ENCODE measurements around the gene FBP2.
"Not testable (repeated sequence)": the region's sequence is repeated elsewhere in the genome, so short reads cannot be mapped to it uniquely, and the experiment has no call there.

The FBP2 gene

DNA sequence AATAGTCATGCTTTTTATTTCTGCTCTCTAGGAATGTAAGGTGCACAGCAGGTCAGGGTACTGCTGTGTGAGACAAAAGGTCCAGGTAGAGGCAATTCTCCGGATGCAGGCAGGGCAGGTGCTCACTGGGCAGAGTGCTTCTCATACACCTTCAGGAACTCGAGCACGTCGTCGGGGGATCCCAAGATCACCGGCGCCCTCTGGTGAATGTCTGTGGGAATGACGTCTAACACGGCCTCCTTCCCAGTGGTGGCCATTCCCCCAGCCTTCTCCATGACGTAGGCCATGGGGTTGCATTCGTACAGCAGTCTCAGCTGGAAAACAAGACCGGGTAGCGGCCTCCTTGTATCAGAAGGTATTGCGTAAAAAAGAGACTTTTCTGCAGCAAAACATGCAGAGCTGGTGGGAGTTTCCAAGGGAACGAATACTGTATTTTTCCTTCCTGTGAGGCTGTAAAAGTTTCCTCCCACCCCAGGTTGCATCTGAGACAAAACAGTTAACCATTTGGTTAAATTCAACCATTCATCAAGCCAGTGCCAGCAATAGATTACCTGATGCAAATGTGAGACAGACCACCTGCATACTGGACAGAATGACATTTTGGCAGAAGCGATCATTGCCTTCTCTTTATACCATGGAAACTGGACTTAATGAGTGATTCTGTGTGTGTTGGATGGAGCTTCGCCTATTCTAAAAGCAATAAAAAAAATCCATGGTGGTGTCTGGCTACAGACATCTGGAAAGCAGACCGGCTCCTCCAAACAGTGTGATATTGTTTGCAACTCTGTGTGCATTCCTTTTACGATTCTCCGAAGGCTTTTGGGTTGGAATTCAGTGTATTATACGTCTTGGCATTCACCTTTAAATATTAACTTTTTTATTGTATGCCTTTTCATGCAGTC, 9.9 kb upstream of the FBP2 start:
- DNase-seq = no peak

- no peak for DNase-seq
These were observed 9.0 kb upstream of the FBP2 start for GRCh38 chr9:94602666-94603065.

DNA sequence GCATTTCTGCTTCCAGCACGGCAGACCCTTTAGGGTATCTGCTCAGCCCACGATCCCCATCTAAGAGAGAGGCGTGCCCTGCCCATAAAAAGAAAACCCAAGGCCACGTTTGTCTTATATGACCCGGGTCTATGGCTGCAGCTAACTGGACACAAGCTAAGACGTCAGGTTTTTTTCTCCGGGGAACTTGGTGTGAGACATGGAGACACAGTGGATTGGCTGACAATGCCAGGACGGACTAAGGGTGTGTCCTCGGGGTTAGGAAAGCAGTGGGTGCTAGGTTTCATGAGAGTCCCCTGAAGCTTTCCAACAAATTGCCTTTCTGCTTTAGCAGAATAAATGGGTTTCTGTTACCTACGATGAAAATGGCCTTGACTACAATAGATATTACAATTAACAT, 7.1 kb upstream of the FBP2 start:
- no peak for DNase-seq

DNA sequence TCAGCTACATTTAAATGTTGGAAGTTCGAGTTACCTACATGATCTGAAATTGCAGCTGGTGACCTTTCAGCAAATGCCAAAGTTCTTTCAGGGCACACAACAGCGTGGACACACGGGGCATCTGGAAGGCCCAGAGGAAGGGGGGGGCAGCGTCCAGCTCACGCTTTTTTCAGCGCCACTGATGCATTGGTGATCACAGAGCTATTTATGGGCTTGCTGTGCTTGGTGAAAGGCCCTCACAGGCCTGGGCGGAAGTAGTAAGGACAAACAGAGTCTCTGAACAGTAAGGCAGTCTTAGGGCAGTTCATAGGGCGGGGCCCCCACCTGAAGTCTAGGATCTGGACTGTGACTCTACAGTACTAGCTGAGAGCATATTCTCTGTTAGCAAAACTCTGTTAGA, 6.6 kb upstream of the FBP2 start:
- DNase-seq = no peak

GRCh38 chr9:94599102-94599501, 5.5 kb upstream of the FBP2 start:
- DNase-seq = no peak

DNA sequence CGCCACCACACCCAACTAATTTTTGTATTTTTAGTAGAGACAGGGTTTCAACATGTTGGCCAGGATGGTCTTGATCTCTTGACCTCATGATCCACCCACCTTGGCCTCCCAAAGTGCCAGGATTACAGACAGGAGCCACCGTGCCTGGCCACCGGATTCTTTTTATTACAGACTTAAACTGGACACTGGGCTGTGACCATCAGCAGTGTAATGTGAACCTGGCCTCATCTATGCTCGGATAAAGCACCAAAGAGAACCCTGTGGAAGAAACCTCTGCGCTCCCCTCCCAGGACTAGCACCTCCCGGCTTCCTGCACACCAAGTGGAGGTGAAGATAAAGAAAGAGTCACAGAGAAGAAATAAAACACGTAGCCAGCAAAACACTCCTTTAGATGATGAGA, 941 bp downstream of the FBP2 start:
- DNase-seq = not testable (repeated sequence)

GRCh38 chr9:94591876-94592275, 1.7 kb downstream of the FBP2 start:
- DNase-seq = no peak

GRCh38 chr9:94591046-94591545, 2.5 kb downstream of the FBP2 start:
- DNase-seq = not testable (repeated sequence)

GRCh38 chr9:94588681-94589080, 4.9 kb downstream of the FBP2 start:
- no peak for DNase-seq

- no peak for DNase-seq
These were observed 6.8 kb downstream of the FBP2 start for GRCh38 chr9:94586814-94587213.

GRCh38 chr9:94586316-94586715, 7.3 kb downstream of the FBP2 start:
- DNase-seq = no peak

GRCh38 chr9:94584555-94584954, 9.1 kb downstream of the FBP2 start:
- no peak for DNase-seq

DNA sequence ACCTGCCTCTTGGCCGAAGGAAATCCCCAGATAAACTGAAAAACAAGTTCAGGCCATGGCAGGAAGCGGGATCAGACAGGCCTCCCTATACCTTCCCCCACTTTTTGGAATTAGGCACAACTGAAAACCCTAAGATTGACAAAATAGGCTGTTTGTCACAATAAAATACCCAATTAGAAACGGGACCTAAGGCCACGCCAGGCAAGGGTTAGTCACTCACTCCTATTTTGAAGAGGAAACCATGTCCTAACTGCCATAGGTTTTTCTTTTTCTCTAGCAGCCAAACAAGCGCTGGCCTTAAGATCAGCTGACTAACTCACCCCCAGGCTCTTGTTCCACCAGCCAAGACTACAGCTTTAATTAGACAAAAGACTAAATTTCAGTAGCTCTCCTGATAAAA, 11.9 kb downstream of the FBP2 start:
- no peak for DNase-seq

GRCh38 chr9:94577571-94577970, 16.1 kb downstream of the FBP2 start:
- no peak for DNase-seq

DNA sequence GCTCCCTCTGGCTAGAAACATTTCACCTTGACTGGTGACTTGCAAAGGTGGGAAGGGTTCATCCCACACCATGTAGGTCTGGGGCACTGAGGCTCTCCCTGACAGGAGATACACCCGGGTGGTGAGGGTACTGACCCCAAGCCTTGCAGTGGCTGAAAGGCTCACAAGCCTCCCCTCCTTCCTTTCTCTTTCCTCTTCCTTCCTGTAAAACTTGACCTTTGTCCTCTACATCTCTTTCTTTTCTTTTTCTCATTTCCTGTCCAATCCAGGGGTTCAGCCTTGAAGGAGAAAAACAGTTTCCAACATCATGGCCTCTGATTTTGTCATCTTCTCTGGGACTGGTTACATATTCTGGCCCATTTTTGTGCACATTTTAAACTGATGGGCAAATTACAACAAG, 16.6 kb downstream of the FBP2 start:
- DNase-seq = no peak

GRCh38 chr9:94576131-94576530, 17.5 kb downstream of the FBP2 start:
- DNase-seq = no peak

- no peak for DNase-seq
These were observed 24.5 kb downstream of the FBP2 start for GRCh38 chr9:94568972-94569712.

DNA sequence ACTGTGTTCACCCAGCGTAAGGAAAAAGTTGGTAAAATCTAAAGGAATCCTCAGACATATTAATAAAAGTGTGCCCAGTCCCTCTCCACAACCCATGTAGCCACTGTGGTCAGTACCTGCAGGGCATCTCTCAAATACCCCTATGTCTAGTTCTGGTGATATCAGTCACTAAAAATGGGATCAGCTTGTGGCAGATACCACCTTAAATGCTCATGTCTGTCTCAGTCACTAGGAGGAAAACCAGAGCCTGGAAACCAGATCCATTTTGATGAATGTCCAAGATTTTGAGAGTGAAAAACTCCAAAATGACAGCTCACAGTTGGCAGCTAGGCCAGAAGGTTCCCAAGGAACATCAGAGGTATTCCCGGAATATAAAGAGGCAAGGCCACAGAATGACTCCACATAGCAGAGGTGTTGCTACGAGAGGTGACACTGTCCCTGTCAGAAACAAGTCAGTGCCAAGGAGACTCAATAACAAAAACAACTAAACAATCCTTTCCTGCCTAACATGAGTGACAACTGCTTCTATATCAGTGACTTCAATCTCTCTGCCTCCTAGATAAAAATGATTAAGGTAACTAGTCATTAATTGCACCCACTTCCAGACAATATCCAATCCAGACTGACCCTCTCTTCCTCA, 25.3 kb downstream of the FBP2 start:
- DNase-seq = no peak

- no peak for DNase-seq
These were observed 26.4 kb downstream of the FBP2 start for GRCh38 chr9:94567271-94567670.

DNA sequence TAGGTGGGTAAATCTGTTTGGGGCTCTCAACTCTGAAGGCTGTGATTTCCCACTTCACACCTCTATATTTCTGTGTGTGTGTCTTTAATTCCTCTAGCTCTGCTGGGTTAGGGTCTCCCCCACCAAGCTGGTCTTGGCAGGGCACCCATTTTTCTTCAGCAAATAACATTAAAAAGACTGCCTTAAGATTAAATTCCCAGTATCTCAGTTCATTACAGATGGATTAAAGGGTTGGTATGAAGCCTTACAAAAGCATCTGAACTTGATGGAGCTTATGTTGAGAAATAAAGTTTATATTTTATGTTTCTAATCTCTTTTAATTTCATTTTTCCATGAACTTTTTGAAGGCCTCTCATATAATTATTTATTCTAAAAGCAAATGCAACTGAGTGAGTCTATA, 27.1 kb downstream of the FBP2 start:
- DNase-seq = no peak

- DNase-seq = not testable (repeated sequence)
These were observed 29.3 kb downstream of the FBP2 start for GRCh38 chr9:94564279-94564678.

- DNase-seq = no peak
These were observed 30.1 kb downstream of the FBP2 start for GRCh38 chr9:94563548-94563947.

- DNase-seq = no peak
These were observed 33.4 kb downstream of the FBP2 start for GRCh38 chr9:94560237-94560636.

DNA sequence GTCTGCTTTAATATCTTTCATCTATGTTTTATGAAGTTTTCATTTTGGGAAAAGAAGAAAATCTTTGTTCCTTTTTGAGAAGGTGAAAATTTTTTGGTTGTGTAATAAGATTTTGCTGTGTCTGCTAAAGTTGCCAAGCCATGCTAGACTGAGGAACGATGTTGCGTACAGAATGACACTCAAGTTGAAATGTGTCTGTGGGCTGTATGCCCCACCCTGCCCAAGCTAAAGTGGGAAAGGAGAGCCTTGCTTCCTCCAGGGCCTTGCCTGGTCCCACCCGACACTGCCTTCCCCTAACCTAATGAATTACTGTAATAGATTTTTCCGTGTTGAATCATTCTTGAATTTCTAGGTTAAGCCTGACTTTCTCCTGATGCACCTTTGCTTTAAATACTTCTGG, 36.2 kb downstream of the FBP2 start:
- DNase-seq = no peak
